Mononuclear cell (primary cell): ENCODE measurements around the gene TBC1D9. TPM values are rescaled to one million over a fixed set of nuclear protein-coding genes. Genes with fewer than 3 reads are reported as not detected.

Source experiments
- H3K27me3 ChIP-seq: 2 replicates; pipeline ENCODE4 v1.6.0; 2011; ENCODE audit warnings: low read length, control low read depth; ENCODE audit not compliant: insufficient read depth
- H3K4me1 ChIP-seq: 2 replicates; pipeline ENCODE4 v1.5.1; 2011; ENCODE audit warnings: mild to moderate bottlenecking, low read length, control low read depth; ENCODE audit not compliant: insufficient read depth
- H3K4me3 ChIP-seq: 2 replicates; pipeline ENCODE4 v1.5.1; 2011; ENCODE audit warnings: mild to moderate bottlenecking, low read length, moderate library complexity
- H3K9me3 ChIP-seq: 2 replicates; pipeline ENCODE4 v1.5.1; 2011; ENCODE audit warnings: low read depth, mild to moderate bottlenecking, control low read depth, low read length
- total RNA-seq: library from RNA; depleted of rRNA; stranded (reverse); fragments of >200 nt; gene quantifications from one replicate; pipeline ENCODE4 v1.2.3, GENCODE V29; 2012

The TBC1D9 gene
- total RNA-seq, 1 donor: 8.7 TPM

DNA sequence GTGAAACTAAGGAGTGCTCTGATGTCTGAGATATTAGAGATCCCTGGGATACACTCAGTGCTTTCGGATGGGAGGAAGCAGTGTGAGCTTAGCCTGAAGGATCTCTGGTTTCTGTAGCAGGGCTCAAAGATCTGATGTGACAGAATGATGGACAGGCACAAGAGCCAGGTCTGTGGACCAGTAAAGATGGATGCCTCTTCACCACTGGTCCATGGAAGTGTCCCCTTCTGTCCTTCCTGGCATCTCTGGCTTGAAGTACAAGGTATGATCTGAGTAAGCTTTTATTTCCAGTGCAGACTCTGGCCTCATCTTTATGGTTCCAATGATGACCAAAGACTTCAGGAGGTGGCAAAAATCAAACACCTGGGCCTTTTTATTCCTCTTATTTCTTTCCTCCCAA lies 88.1 kb downstream of the TBC1D9 start:
- Histone ChIP-seq H3K9me3 (no peaks in the 10 kb centered on the region), H3K4me1 (no peaks in the 10 kb centered on the region)

DNA sequence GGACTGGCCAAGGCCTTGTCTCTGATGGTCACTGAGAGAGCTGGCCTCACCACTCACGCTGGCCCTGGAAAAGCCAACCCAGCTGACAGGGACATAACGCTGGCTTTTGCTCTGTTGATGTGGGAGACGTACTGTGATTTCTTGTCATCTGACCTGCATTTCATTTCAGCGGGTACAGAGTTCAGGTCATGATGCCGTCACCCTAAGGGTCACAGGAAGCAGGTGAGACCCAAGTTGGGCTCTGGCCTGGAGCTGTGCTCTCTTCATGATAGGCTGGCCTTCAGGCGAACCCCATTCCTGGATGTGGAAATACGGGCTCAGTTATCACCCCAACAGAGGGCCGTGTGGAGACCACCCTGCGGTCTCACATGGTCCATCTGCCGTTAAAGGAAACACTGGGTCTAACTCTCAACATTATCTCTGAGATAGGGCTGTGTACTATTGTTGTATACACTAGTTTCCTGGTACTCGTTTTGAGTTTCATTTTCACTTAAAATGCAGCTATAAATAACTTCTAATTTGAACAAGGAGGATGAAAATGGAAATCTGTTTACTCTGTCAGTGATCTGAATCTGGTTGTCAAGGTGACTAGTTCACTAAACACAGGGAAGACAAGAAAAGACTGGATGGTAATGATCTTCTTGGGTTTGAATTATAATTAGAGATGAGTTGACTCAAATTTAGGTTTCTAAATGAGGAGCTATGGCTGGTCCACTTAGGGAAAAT lies 89.1 kb downstream of the TBC1D9 start:
- H3K9me3 ChIP-seq: no peaks in the 10 kb centered on the region
- no peaks in the 10 kb centered on the region for H3K4me1 ChIP-seq
- H3K27me3 ChIP-seq: no peaks in the 10 kb centered on the region
- H3K4me3 ChIP-seq: no peak overlapping the region

More for the DNA sequence above, 88.1 kb downstream of the TBC1D9 start:
- Histone ChIP-seq H3K27me3 (no peaks in the 10 kb centered on the region), H3K4me3 (no peak overlapping the region)

DNA sequence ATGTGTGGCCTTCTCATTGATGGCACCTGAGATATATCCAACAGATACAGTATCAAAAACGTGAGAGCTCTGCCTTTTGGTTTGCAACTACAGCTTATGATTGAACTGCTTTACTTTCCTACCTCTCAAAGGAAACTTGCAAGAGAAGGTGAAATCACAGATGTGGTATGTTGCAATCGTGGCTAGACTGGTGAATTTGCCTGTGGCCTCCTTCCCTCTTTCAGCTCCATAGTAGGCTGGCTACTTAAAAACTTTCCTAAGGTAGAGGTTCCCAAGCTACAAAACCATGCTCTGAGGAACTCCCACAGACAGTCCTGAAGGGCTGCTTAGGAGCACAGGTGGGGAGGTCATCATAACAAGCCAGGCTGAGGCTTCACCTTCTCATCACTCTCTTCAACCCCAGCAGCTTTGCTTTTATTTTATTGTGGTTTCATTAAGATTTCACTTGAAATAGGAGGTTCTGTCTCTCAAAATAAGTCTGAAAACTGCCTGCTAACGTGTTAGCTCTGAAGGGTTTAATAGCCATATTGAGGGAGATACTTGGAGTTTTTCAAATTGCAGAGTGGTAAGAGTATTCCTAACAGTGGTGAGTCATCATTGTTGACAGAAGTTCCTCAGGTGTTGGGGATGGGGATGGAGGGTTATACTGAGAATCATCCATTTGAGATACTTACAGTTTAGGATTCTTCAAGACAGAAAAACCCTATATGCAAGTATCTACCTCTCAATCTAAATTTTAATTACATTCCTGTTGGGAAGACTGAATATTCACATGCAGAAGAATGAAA lies 93.9 kb downstream of the TBC1D9 start:
- Histone ChIP-seq H3K9me3 (no peaks in the 10 kb centered on the region), H3K4me1 (no peaks in the 10 kb centered on the region), H3K4me3 (no peak overlapping the region), H3K27me3 (no peaks in the 10 kb centered on the region)

DNA sequence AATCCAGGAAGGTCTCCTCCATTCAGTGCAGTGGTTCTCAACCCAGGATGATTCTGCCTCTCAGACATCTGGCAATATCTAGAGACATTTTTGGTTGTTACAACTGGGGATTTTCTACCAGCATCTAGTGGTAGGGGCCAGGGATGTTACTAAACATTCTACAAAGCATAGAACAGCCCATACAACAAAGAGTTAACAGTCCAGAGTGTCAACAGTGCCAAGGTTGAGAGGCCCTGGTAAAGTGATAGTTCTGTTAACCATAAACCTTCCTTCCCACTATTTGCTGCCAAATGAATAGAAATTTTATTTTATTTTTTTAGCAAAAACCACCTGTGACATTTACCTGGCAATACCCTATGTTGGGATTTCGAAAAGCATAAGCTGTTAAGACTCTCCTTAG lies 94.6 kb downstream of the TBC1D9 start:
- no peaks in the 10 kb centered on the region for H3K9me3 ChIP-seq
- H3K27me3 ChIP-seq: no peaks in the 10 kb centered on the region
- H3K4me3 ChIP-seq: no peak overlapping the region
- no peaks in the 10 kb centered on the region for H3K4me1 ChIP-seq

DNA sequence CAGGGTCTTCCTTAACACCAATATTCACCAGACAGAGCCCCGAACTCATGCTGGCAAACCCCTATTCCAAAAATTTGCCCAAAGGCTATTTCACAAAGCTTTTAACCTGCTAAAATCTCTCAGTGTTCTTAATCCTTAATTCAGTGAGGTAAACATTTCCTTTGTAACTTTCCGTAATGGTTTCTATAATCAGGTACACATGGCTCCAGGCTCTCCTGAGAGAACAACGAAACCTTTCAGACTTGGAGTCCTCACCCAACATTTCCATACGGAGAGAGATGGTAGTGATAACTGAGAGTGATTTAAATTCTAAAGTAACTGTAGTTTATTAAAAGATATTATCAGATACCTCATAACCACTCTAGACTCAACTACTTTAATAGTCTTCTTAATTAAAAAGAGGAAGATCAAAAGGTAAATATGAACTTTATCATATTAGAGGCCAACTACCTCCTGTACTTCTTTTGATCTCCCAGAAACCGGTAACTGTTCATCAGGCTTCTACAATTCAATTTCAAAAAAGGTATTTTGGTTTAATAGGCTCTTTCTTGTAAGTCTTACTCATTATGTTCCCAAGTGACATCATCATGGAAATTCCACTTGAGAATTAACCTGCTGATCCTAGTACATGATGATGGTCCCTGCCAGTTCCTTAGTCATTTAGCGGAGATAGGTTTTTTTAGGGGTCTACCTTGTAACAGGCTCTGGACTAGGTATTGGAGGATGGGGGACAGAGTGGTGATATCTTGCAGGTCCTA lies 96.1 kb downstream of the TBC1D9 start:
- no peak overlapping the region for H3K4me3 ChIP-seq
- no peaks in the 10 kb centered on the region for H3K9me3 ChIP-seq
- H3K27me3 ChIP-seq: no peaks in the 10 kb centered on the region
- H3K4me1 ChIP-seq: no peaks in the 10 kb centered on the region

DNA sequence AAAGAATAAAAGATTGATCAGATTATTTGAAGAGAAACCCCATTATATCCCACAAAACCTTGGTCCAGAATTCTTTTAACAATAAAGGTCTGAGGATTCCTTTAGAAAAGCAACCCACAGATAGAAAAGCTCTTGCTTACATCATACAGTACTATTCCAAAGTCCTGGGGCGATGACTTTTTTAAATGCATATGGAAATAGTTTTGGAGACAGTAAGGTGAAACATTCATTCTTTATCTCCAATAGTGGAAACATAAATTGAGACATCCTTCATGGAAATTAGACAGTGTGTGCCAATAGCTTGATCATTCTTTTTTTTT lies 101.7 kb downstream of the TBC1D9 start:
- Histone ChIP-seq H3K4me1 (no peaks in the 10 kb centered on the region), H3K27me3 (no peaks in the 10 kb centered on the region), H3K4me3 (no peak overlapping the region), H3K9me3 (no peaks in the 10 kb centered on the region)

DNA sequence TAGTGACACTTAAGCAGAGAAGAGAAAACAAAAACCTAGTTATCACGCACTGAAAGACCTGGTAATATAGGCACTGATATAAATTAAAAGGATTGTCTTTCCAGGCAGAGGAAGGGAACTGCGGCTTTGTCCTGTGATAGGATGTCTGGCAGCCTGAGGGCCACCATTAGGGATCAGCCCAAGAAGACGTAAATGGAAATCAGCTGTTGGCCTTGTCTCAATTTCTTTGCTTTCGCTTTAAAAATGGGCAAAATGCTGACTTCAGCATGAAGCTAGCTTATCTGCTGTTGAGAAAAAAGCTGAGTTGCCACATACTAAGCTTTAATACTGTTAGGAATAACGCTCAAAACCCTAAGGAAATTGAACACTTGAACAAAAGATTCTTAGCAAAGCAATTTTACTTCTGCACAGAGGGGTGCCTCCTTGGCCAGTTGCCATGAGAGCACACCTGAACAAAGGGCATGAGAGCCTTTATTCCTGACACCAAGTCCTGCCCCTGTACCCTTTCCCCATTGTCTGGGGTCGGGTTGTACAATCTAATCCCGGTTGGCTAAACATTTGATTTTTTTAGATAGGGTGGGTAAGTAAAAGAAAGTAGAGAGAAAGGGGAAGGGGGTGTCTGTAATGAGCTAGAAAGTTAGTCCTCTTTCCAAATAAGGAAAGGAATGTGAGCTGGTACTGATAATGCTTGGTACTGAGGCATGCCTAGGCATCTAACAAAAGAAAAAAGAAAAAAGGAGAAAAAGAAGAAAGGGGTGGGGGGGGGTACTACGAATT lies 102.3 kb downstream of the TBC1D9 start:
- Histone ChIP-seq H3K4me1 (no peaks in the 10 kb centered on the region), H3K27me3 (no peaks in the 10 kb centered on the region), H3K4me3 (no peak overlapping the region), H3K9me3 (no peaks in the 10 kb centered on the region)

DNA sequence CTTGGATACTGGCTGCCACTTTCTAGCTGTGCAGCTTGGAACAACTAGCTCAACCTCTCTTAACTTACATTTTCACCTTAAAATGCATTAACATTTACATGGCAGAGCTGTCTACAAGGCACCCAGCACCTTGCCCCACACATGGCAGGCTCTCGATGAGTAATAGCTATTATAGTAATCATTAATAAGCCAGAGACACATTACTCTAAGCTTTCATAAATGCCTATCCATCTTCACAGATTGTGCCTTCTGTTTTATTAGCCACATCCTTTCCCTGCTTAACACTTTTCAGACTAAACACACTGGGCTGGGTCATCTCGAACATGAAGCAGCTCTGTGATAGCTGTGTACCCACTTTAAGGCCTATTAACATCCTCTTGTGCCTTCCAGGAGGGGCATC lies 103.6 kb downstream of the TBC1D9 start:
- Histone ChIP-seq H3K27me3 (no peaks in the 10 kb centered on the region), H3K4me1 (no peaks in the 10 kb centered on the region), H3K9me3 (no peaks in the 10 kb centered on the region), H3K4me3 (no peak overlapping the region)

DNA sequence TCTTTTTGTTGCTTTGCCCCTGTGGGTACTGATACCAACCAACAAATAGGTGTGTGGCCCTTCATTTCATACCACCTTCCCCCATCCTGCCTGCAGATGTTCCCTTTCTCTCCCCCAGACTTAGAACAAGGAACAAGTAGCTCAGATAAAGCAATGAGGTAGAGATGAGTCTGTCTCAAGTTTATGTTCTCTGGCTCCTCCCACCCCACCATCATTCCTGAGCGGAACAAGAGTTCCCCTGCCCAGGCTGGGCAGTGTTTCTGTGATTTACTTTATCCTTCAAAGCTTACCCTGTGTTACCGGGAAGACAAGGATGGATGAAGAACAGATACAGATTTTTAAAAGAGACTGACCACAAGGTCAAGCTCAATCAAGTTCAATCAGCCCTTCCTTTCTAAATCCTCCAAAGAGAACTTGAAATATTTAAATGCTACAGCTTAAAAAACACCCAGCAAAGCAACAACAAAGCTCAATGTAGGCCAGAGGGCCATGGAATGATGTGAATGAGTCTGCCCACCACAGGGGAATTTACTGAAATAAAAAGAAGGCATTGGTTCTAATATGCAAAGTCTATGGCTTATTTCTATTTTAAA lies 107.4 kb downstream of the TBC1D9 start:
- Histone ChIP-seq H3K4me3 (no peak overlapping the region), H3K4me1 (no peaks in the 10 kb centered on the region), H3K27me3 (no peaks in the 10 kb centered on the region), H3K9me3 (no peaks in the 10 kb centered on the region)

DNA sequence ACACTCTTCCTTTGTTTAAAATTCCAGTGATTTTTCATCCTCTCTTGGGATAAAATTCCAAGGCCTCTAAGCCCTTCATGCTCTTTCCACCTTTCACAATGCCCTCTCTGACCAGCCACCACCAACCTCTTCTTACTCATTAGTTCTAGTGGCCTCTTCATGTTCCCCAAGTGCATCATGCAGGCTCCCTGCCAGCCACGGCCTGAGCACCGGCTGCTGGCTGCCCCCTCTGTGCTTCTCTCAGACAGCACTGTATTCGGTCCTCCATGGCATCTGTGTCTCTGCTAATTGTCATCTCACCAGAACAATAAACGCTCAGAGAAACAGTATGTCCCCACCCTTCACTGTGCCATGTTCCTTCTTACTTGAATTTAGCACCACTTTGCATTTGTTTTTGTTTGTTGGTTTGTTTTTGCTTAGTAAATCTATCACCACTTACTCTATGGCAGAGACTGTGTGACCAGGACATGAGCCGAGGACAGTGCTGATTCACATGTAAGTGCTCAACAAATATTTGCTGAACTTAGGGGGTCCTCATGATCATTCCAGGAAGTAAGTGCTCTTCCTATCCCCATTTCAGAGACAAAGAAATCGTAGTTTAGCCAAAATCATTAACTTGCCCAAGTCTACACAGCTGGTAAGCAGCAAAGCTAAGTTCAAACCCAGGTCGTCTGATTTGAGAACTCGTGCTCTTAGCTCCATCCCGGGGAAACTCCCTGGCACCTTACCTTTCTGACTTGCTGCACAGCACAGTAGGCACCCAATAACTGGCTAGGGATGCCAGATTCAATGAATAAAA lies 110.4 kb downstream of the TBC1D9 start:
- Histone ChIP-seq H3K9me3 (no peaks in the 10 kb centered on the region), H3K4me3 (no peak overlapping the region), H3K27me3 (no peaks in the 10 kb centered on the region)

DNA sequence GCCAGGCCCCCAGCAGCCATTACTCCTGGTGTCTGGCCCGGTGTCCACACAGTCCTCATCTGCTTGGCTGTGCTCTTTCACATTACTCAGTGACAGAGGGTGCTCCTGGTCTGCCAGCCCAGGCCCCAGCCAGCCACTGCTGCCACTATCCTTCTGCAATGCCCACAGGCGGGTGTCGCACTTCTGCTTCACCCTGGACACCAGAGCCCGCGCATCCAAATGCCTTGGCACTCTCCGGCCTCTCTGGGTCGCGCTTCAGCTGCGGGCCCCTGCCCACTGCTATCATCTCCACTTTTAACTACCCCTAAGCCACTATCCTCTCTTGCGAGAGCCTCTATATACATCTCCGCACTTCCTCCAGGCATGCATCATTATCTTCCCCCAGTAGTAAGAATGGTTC lies 111.0 kb downstream of the TBC1D9 start:
- no peaks in the 10 kb centered on the region for H3K4me1 ChIP-seq
- no peaks in the 10 kb centered on the region for H3K9me3 ChIP-seq
- H3K4me3 ChIP-seq: no peak overlapping the region
- H3K27me3 ChIP-seq: no peaks in the 10 kb centered on the region

More for the DNA sequence above, 110.4 kb downstream of the TBC1D9 start:
- no peaks in the 10 kb centered on the region for H3K4me1 ChIP-seq

DNA sequence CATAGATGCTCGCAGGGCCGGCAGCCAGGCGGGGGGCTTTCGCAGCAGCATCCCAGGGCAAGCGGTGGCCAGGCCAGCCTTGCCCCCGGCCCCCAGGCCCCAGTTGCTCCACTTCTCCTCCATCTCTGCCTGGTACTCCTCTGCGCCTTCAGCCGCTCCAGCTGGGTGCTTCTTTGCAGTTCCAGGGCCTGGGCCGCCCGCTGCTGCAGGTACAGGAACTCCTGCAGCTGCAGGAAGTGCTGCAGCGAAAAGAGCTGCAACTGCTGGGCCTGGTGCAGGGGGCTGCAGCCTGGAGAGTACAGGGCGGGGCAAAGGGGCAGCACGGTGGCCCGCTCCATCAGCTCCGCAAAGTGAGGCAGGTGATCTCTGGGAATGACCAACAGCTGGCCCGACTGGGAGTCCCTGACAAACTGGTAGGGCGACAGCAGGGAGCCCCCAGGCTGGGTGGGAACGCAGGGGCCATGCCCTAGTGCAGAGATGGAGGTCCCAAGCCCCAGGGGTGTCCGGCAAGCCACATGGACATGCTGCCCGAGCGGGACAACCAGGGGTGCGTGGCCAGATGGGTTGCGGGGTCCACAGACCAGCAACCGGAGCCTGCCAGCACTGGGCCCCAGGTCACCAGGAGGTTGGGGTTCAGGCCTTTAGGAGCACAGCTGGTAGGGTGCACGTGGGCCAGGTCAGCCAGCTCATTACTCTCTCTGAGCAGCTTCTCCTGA lies 111.6 kb downstream of the TBC1D9 start:
- no peaks in the 10 kb centered on the region for H3K9me3 ChIP-seq

DNA sequence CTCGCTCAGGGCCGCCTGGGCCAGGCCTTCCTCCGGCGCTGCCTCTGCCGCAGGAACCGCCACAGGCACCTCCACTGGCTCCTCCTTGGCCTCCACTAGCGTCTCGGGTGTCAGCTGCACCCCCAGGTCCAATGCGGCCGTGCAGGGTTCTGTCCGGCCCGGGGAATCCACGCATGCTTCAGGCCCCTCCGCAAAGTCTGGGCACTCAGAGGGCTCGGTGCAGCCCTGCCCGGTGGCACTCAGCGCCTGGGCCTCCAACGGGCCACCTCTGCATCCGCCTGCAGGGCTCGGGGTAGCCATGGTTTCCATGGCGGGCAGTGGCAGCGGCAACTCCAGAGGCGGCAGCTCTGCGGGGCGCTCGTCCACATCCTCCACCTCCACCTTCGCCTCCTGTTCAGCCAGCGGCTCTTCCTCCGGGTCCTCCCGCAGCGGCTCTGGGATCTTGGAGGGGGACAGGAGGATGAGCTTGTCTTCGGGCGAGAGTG lies 112.6 kb downstream of the TBC1D9 start:
- Histone ChIP-seq H3K4me3 (no peak overlapping the region), H3K27me3 (no peaks in the 10 kb centered on the region), H3K9me3 (no peaks in the 10 kb centered on the region), H3K4me1 (no peaks in the 10 kb centered on the region)

More for the DNA sequence above, 111.6 kb downstream of the TBC1D9 start:
- H3K4me1 ChIP-seq: no peaks in the 10 kb centered on the region
- no peak overlapping the region for H3K4me3 ChIP-seq
- no peaks in the 10 kb centered on the region for H3K27me3 ChIP-seq
